ENCODE data around the gene SORCS2. TPM values are rescaled to one million over a fixed set of nuclear protein-coding genes. Genes with fewer than 3 reads are reported as not detected.
A peak's percentile ranks its signal among the peaks of the same experiment; 100 is the strongest.

The SORCS2 gene
- total and polyA plus RNA-seq, 2 of the 4 experiments (the other 2 are of a cell fraction): 0.36 to 0.62 TPM

DNA sequence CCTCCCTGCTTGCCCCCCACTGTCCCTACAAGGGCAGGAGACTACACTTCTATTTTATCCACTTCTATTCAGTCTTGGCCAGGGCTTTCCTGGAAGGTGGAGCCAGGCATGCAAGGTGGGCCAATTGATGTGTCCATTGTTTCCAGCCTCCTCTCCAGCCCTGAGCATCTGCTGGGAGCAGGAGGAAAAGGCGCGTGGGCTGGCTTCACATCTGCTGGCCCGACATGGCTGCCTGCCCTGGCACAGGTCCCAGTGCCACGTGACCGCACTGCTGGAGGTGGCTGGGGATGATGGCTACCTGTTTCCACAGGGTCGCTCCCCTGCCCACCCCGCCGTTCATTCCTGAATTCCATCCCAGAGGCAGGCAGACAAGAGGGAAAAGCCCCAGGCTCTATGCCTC lies 499.6 kb downstream of the SORCS2 start:
- Histone ChIP-seq H3K4me1 (ENCODE audit: control insufficient read depth, insufficient read depth, low read length) (no peaks in the 10 kb centered on the region), H3K4ac (ENCODE audit: low read depth, low read length) (no peak overlapping the region), H3K9me1 (ENCODE audit: insufficient read depth, low read length) (no peaks in the 10 kb centered on the region), H4K20me1 (ENCODE audit: insufficient read depth, low read length) (no peaks in the 10 kb centered on the region), H3K36me3 (ENCODE audit: control insufficient read depth, insufficient read depth, low read length) (no peaks in the 10 kb centered on the region), H3K79me1 (ENCODE audit: low read depth in 1 of 2, low read length in 2 of 2) (no peaks in the 10 kb centered on the region), H2BK5ac (ENCODE audit: low read depth, low read length, poor library complexity, severe bottlenecking) (no peak overlapping the region), H3K9me3 (ENCODE audit: control insufficient read depth, insufficient read depth, low read length) (no peaks in the 10 kb centered on the region; the same call in 1 of the 2 replicates), H4K5ac (ENCODE audit: low read depth, low read length) (no peak overlapping the region), H3K27me3 (ENCODE audit: control insufficient read depth, insufficient read depth, low read length) (peaks cover 44% of the 10 kb centered on the region), H3K27ac (ENCODE audit: insufficient read depth, low read length) (no peak overlapping the region), H2BK120ac (ENCODE audit: low read depth, low read length) (no peak overlapping the region), H3K56ac (ENCODE audit: extremely low read depth, insufficient read depth, low read length) (no peak overlapping the region), H3K9ac (ENCODE audit: low read depth, low read length) (no peak overlapping the region), H3K18ac (ENCODE audit: low read depth, low read length) (no peak overlapping the region), H2BK20ac (ENCODE audit: low read depth, low read length) (no peak overlapping the region), H3K14ac (replicated peaks; ENCODE audit: low read depth, low read length) (no peak overlapping the region), H2AK5ac (ENCODE audit: low read depth, low read length) (no peak overlapping the region), H4K8ac (ENCODE audit: low read depth in 2 of 2, low read length in 2 of 2) (no peak overlapping the region), H3K4me2 (ENCODE audit: low read depth, low read length) (no peak overlapping the region), H3K4me3 (ENCODE audit: insufficient read depth, low read depth, low read length) (no peak overlapping the region), H4K91ac (ENCODE audit: insufficient read depth, low read depth, low read length) (no peak overlapping the region), H2AFZ (replicated peaks; ENCODE audit: low read length, poor library complexity) (no peak overlapping the region), H2AK9ac (replicated peaks; ENCODE audit: low read depth, low read length, poor library complexity) (no peak overlapping the region), H2BK15ac (ENCODE audit: low read depth, low read length) (no peak overlapping the region), H3K23ac (ENCODE audit: low read depth, low read length) (no peak overlapping the region)
- no peak for TF ChIP-seq RFX5 (IDR thresholded peaks at IDR 0.05; ENCODE audit: low read depth, low read length)
- TF ChIP-seq, protein P1, sequence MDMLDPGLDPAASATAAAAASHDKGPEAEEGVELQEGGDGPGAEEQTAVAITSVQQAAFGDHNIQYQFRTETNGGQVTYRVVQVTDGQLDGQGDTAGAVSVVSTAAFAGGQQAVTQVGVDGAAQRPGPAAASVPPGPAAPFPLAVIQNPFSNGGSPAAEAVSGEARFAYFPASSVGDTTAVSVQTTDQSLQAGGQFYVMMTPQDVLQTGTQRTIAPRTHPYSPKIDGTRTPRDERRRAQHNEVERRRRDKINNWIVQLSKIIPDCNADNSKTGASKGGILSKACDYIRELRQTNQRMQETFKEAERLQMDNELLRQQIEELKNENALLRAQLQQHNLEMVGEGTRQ (IDR thresholded peaks at IDR 0.05; ENCODE audit: low read depth, low read length): peak; percentile 50; the same call in 1 of the 2 replicates
- no TSS peak for BruUV-seq (replicated peaks)
- intact Hi-C loops (cut with micrococcal nuclease) (no loop called here), dilution Hi-C loops (cut with HindIII; ENCODE audit: low sequenced_read_pairs, unreplicated experiment) (no loop called here), in situ Hi-C loops (cut with MboI; ENCODE audit: low sequenced_read_pairs) (no loop called here)
- ChIA-PET CTCF (no interaction called here), POLR2A (ENCODE audit: unreplicated experiment) (no interaction called here)
- DNase-seq (peak; percentile 15), ATAC-seq (ENCODE audit: low read depth) (no peak)
- WGBS, 2 experiments (ENCODE audit: extremely low coverage in 2 of 2, insufficient read length in 1 of 2): 56% methylated on average over 5 of the region's 8 CpGs; no CpG with 5 or more reads in 1 of the 2 experiments
